ENCODE data around the gene EPDR1.
"Not testable (repeated sequence)": the region's sequence is repeated elsewhere in the genome, so short reads cannot be mapped to it uniquely, and the experiment has no call there.

EPDR1 gene

DNA sequence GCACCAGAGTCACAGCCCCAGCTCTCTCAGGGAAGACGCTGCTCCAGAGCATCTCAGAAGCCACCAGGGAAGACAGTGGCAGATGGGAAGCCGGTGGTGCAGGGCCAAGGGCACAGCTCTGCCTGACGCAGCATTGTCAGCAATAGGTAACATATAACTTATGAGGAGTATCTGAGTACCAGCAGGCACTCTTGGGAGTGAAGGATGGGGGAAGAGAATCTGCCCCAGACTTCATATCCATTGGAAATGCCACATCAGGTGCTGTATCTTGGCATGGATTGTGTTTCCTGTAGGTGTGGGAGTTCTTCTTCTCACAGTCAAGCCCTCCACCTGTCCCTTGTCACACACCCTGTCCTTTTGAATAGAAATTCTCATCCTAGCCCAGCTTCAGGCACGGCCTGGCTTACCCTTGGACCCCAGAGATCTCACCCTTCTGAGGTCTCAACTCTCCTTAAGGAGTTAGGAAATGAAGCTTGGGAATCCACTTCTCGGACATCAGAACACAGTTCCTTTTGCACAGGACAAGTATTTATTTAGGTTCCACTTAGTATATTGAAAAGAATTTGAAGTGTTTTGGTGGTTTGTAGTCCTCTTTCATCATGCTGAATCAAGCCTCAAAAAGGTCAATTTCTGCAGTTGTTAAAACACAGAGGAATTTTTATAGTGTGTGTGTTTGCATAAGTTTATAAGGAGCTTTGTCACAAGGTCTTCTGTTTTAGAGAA, 9.9 kb downstream of the EPDR1 start:
- DNase-seq: no peak

GRCh38 chr7:37932543-37932942, 12.1 kb downstream of the EPDR1 start:
- no peak for DNase-seq

GRCh38 chr7:37933018-37933566, 12.7 kb downstream of the EPDR1 start:
- DNase-seq: no peak

DNA sequence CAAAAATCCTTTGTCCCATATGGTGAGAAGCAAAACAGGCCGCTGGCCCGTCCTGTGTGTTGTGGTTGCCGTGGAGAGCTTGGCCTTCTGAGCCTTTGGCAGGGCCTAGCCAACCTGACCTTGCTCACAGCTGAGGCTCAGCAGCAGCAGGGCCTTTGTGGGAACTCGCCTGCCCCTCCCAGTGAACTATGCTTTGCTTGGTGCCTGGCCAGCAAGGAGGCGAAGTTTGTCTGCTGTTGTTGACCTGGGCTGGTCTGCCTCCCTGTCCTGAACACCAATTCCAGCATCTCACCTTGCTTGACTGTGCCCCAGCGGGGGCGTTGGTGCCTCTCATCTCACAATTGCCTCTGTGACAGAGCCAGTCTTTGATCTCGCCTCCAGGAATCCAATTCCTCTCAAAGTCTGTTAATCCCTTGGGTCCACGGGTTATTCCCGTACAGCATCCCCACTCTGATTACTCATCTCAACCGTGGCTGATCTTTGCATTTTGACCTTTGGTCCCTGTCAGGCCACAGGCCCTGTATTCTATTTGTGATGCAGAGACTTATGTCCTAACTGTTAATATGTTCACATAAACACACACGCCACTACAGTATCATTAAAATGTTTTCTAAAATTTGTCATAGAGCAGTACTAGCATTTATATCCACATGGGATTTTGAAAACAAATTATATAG, 22.6 kb downstream of the EPDR1 start:
- no peak for DNase-seq

GRCh38 chr7:37943905-37944736, 23.7 kb downstream of the EPDR1 start:
- DNase-seq: no peak

- DNase-seq: no peak
Observed at GRCh38 chr7:37944737-37945054, 24.3 kb downstream of the EPDR1 start.

DNA sequence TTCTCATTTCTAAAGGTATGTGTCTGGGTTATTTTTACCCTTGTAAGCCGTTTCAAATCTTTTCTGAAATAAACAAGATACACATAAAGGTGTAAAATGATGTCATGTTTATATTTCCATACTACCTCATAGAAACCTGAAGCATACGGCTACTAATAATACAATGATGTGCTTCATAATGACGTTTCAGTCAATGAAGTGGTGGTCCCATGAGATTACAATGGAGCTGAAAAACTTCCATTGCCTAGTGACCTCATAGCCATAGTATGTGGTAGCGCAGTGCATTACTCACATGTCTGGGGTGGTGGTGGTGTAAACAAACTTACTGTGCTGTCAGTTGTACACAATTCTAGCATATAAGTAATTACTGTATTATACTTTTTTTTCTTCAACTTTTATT, 24.9 kb downstream of the EPDR1 start:
- no peak for DNase-seq

GRCh38 chr7:37947138-37947940, 26.9 kb downstream of the EPDR1 start:
- no peak for DNase-seq

DNA sequence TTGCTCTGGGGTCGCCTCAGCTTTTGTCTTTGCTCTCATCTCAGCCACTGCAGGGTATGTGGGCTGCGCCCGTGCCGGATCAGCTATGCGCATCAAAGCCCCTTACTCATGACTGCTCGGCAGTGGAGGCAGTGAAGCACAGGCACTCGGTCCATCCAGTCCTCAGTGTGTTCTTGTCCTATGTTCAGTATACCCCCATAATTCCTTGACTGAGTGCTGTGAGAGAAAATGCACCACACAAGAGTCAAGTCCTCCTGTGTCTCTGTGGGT, 27.4 kb downstream of the EPDR1 start:
- no peak for DNase-seq

GRCh38 chr7:37952240-37952639, 31.8 kb downstream of the EPDR1 start:
- no peak for DNase-seq

DNA sequence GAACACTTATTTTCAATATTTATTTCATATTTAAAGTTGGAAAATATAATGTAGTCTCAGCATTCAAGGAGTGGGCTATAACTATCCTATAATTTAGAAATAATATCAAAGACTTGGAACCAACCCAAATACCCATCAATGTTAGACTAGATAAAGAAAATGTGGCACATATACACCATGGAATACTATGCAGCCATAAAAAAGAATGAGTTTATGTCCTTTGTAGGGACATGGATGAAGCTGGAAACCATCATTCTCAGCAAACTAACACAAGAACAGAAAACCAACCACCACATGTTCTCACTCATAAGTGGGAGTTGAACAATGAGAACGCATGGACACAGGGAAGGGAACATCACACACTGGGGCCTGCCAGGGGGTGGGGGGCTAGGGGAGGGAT, 33.8 kb downstream of the EPDR1 start:
- DNase-seq: not testable (repeated sequence)

DNA sequence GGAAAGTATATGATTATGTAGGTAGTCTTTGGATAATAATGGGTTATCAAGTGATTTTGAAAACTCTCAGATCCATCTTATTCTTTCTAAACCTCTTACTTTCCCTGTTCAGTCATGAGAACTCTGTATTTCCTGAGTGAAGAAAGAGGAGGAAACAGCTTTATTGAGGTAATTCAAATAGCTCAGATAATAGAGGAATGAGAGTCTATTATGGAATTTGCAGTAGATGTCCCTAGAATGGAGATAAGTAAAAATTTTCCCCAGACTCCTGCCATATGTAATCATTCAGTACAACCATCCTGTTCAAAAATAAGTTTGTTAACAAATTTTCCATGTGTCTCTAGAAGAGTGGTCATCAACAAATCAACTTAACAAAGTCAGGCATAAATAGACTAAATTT, 36.4 kb downstream of the EPDR1 start:
- DNase-seq: no peak

- DNase-seq: no peak
Observed at GRCh38 chr7:37957221-37957970, 37.0 kb downstream of the EPDR1 start.

- DNase-seq: no peak
Observed at GRCh38 chr7:37960483-37960882, 40.0 kb downstream of the EPDR1 start.

GRCh38 chr7:37961251-37961650, 40.8 kb downstream of the EPDR1 start:
- no peak for DNase-seq

DNA sequence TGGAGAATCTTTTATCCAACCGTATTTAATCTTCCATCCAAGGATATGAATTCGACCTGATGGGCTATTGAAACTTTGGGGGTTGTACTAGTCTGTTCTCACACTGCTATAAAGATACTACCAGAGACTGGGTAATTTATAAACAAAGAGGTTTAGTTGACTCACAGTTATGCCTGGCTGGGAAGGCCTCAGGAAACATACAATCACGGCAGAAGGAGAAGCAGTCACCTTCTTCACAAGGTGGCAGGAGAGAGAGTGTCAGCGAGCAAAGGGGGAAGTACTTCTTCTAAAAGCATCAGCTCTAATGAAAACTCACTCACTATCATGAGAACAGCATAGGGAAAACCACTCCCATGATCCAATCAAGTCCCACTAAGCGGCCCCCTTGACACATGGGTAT, 43.8 kb downstream of the EPDR1 start:
- no peak for DNase-seq

DNA sequence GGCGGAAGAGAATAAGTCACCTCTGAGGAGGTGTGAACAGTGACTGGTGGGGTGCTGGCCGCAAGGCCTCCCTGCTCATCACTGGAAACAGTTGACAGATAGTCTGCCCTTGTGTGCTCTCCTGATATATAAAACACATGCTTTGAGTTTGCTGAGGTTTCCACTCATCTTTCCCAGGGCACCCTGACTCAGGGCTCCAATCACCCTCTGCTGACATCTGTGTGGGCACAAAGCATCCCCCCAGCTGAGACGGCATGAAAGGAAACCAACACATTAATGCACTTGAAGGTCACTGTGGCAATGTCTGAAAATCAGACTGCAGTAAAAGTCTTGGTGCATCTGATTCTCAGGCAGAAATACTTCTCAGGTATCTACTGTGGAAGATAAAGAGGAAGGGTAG, 49.8 kb downstream of the EPDR1 start:
- no peak for DNase-seq

GRCh38 chr7:37971491-37971890, 51.1 kb downstream of the EPDR1 start:
- DNase-seq: no peak

- DNase-seq: no peak
Observed at GRCh38 chr7:37973915-37974314, 53.5 kb downstream of the EPDR1 start.

- no peak for DNase-seq
Observed at GRCh38 chr7:37974711-37975110, 54.3 kb downstream of the EPDR1 start.

DNA sequence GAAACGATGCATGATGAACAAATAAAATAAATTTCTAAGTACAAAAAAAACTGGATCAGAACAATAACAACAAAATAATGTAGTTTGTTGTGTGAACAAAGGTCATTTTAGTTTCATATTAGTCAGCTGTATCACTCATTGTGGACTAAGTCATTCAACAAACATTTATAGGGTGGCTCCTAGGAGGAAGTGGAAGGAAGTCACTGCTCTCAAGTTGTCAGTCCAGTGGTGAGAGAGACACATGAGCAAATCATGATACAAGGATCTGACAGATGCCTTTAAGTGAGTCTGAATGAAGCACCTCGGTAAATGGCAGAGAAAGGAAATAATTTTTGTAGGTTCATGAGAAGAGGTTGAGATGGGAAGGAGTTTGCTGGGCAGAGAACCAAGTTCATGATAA, 56.8 kb downstream of the EPDR1 start:
- no peak for DNase-seq

DNA sequence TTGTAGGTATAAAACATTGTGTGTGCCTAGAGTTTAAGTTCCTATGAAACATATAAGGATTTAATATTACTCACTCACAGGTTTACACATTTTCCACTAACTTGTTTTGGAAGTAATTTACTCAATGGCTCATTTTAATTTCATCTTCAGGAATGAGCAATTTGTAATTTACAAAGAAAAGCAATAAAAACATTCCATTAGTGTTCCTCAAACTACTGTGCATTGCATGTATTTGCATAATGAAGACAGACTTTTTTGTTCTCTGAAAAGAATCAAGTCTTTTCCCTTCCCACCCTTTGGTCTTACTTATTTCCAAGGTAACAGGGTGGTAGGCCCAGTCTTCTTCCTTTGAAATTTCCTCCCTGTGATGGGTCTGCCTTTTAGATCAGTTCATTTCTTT, 61.2 kb downstream of the EPDR1 start:
- DNase-seq: no peak

All from DMS153 (cell line).